ENCODE measurements around the gene GDPD4.

GDPD4 gene

DNA sequence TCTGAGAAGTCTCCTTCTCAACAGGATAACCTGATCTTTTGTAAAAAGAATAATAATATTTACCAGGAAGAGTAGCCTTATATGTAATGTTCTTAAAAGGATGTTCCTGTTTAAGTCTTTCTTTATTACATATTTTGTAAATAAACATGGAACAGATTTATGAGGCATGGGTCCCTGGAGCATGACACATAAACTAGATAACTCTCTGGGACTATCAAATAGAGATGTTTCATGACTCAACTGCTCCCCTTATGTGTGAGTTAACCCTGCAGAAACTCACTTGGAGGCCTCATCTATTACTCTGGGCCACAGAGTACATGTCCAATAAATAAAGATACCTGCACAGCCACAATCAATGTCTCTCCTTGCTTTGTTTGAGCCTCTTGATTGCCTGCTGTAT, 64.6 kb downstream of the GDPD4 start:
- DNase-seq: no peak
- TF ChIP-seq POLR2A (IDR thresholded peaks at IDR 0.05; ENCODE audit: low read length) (no peak), GATA1 (IDR thresholded peaks at IDR 0.05; ENCODE audit: low read depth, low read length) (no peak)

DNA sequence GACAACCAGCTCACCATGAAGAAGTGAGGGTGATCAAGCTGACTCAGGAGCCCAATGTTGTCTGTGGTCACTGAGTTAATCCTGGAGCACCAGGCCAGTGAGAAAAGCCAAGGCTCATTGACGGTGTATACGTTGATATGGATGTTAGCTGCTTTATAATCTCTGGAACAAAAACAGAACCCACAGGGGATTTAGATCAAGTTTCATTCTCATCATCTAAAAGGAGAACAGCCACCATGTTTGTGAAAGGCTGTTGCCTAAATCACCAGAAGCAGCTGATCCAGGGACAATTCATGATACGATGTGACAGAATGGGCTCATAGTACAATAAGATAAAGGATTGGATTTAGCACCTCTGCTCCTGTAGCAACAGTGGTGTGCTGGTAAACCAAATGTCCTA, 68.5 kb downstream of the GDPD4 start:
- DNase-seq: no peak
- TF ChIP-seq GATA1 (IDR thresholded peaks at IDR 0.05; ENCODE audit: low read depth, low read length): no peak
- no peak for TF ChIP-seq POLR2A (IDR thresholded peaks at IDR 0.05; ENCODE audit: low read length)

DNA sequence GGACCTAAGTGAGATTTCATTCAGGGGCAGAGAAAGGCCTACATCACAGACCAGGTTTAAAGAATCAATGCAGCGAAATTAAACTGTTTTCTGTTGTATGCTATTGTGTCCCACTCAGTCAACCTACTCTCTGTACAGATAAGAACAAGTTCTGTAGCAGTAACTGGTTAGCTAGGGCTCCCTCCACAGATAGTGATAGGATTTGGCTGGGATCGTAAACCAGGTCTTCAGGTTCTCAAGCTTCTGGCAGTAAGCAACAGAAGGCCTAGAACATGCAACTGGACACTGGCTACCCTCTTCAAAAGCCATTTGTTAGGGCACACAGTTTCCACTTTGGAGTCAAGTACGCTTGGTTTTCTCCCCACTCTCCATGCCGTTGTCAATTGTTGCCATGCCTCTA, 69.2 kb downstream of the GDPD4 start:
- TF ChIP-seq POLR2A (IDR thresholded peaks at IDR 0.05; ENCODE audit: low read length): no peak
- TF ChIP-seq GATA1 (IDR thresholded peaks at IDR 0.05; ENCODE audit: low read depth, low read length): no peak
- DNase-seq: no peak

DNA sequence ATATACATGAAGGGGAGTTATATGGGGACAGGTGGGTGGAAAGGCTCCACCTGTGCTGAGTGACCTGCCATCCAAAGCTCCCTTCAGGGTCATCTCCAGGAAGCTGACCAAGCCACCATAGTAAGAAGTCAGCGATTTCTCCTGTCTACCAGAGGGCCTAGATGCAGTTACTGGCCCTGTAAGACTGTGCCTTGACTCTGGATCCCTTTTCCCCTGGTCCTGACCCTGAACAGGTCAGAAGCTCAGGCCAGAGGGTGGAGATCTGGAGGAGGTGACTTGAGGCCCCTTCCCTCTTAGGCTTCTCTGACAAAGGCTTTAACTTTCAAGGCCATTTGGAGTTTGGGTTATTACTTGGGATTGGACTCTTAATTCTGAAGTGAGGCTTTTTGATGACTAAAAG, 69.7 kb downstream of the GDPD4 start:
- DNase-seq: no peak

DNA sequence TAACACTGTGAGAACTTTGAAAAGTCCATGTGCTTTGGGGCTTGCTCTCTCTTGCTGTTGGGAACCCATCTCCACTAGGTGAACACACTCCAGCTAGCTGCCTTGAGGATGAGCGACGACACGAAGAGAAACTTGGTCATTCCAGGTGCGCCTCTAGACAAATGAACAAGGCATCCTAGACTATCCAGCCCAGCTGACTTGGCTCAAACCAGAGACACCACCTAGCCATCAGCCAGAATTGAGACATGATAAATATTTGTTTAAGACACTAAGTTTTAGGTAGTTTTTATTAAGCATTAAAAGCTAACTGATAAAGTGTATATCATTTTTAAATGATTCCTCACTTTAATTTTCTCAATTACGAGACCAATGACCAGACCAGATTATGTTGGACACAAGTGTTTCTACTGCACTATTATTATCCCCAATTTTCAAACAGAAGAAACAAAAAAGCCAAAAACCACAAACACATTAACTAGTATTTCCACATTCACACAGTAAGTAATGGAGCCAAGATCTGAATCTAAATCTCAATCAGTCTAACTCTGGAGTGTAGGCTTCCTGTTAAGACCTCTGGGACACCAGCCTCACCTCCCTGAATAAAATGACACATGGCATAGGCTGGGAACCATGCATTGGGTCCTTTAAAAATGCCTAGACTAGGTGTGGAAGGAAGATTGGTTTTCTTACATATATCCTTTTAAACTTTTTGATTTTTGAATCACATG, 70.4 kb downstream of the GDPD4 start:
- DNase-seq: no peak
- TF ChIP-seq POLR2A (IDR thresholded peaks at IDR 0.05; ENCODE audit: low read length) (no peak), GATA1 (IDR thresholded peaks at IDR 0.05; ENCODE audit: low read depth, low read length) (no peak)

More for the DNA sequence above, 69.7 kb downstream of the GDPD4 start:
- TF ChIP-seq GATA1 (IDR thresholded peaks at IDR 0.05; ENCODE audit: low read depth, low read length) (no peak), POLR2A (IDR thresholded peaks at IDR 0.05; ENCODE audit: low read length) (no peak)

DNA sequence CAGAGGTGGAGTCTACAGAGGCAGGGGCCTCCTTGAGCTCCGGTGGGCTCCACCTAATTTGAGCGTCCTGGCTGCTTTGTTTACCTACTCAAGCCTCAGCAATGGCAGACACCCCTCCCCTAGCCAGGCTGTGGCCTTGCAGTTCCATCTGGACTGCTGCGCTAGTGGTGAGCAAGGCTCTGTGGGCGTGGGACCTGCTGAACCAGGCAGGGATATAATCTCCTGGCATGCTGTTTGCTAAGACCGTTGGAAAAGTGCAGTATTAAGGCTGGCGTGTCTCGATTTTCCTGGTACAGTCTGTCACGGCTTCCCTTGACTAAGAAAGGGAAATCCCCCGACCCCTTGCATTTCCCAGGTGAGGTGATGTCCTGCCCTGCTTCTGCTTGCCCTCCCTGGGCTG, 77.7 kb downstream of the GDPD4 start:
- TF ChIP-seq GATA1 (IDR thresholded peaks at IDR 0.05; ENCODE audit: low read depth, low read length) (no peak), POLR2A (IDR thresholded peaks at IDR 0.05; ENCODE audit: low read length) (no peak)

DNA sequence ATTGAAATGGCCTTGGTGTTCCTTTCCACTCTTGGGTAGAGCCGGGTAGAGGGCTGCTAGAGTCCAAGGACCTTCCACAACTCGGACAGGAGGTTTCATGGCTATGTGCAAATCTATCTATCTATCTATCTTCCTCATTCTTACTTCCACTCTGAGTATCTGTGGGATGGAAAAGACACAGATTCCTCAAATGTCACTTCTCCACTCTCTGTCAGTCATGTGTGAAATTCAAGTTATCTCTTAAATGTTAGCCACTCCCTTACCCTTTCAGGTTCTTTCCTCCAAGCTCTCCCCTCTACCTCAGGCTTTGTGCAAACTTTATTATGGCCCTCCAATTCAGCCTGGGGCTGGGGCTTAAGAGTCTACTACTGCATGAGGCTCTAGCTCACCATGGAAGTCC, 84.3 kb downstream of the GDPD4 start:
- DNase-seq: no peak
- TF ChIP-seq POLR2A (IDR thresholded peaks at IDR 0.05; ENCODE audit: low read length): no peak
- no peak for TF ChIP-seq GATA1 (IDR thresholded peaks at IDR 0.05; ENCODE audit: low read depth, low read length)

More for the DNA sequence above, 77.7 kb downstream of the GDPD4 start:
- DNase-seq: no peak

DNA sequence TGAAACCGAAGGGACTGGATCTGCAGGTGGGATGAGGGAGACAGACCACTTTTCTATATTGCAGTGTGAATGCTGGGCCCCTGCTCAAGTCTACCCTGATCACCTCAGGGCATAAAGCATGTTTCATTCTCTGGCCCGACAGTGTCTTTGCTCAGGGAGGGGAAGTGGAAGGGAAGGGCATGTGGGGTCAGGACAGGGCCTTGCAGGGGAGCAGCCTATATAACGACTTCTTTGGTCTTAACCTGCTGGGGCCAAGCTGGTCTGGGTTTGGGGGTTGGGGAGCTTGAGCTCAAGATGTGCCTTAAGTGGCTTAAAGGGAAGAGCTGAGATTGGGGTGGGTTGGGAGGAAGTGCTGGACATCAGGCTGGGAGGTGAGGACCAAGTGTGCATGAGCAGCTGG, 86.4 kb downstream of the GDPD4 start:
- no peak for TF ChIP-seq POLR2A (IDR thresholded peaks at IDR 0.05; ENCODE audit: low read length)
- no peak for TF ChIP-seq GATA1 (IDR thresholded peaks at IDR 0.05; ENCODE audit: low read depth, low read length)
- no peak for DNase-seq

DNA sequence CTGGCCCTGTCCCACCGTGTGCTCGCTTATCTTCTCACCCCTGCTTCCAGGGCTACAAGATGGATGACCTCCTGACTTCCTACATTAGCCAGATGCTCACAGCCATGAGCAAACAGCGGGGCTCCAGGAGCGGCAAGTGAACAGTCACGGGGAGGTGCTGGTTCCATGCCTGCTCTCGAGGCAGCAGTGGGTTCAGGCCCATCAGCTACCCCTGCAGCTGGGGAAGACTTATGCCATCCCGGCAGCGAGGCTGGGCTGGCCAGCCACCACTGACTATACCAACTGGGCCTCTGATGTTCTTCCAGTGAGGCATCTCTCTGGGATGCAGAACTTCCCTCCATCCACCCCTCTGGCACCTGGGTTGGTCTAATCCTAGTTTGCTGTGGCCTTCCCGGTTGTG, 86.9 kb downstream of the GDPD4 start:
- DNase-seq: no peak
- TF ChIP-seq POLR2A (IDR thresholded peaks at IDR 0.05; ENCODE audit: low read length) (no peak), GATA1 (IDR thresholded peaks at IDR 0.05; ENCODE audit: low read depth, low read length) (no peak)

DNA sequence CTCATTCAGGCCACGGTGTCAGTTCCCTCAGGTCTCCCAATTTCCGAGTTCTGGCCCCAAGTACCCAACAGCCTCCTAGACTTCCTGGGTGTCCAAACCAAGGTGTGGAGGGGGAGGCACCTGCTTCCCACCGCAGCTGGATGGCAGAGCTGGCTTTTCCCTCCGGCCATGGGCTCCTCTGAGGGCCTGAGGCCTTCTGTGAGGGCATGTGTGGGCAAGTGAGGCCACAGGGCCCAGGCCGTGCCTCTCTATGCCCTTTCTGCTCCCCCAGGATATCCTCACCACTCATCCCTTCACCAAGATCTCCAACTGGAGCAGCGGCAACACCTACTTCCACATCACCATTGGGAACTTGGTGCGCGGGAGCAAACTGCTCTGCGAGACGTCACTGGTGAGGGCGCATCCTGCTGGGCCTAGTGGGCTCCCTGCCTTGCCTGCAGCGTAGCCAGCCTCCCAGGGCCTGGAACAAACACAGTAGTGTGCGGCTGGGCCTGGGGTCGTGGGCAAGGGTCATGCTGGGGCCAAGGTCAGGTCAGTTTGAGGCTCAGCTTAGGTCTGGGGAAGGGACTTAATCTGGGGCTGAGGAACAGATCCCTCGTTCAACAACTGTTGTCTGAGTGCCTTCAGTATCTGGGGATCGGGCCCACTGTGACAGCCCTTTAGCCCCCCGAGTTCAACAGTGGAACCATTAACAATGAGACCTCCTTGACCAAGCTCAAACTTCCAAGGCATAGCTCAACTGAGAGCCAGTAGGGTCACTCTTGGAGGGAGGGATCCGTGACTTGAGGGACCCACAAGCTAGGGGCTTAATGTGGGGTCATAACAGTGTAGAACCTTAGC, 87.7 kb downstream of the GDPD4 start:
- DNase-seq: no peak
- TF ChIP-seq GATA1 (IDR thresholded peaks at IDR 0.05; ENCODE audit: low read depth, low read length): no peak
- TF ChIP-seq POLR2A (IDR thresholded peaks at IDR 0.05; ENCODE audit: low read length): no peak

DNA sequence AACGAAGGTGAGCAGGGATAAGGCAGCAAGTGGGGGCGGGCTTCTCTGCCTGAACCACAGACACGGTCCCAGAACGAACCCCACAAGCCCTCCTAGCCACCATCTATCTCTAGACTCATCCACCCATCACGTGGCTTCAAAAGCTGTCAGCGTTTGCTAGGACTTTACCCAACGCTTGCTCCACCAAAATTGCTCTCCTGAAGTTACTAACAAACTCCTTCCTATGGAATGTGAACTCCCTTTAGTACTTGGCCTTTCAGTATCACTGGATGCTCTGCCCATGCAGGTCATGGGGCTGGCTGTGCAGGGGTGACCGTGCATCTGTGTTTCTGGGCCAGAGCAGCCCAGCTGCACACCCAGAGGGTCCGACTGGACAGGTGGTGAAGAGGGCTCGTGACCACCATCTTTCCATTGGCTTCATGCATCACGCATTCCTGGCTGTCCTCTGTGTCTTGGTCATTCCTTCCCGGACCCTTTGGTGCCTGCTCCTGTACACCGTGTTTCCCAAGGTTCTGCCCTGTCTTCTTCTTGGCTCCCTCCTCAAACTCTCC, 88.4 kb downstream of the GDPD4 start:
- DNase-seq: no peak
- no peak for TF ChIP-seq GATA1 (IDR thresholded peaks at IDR 0.05; ENCODE audit: low read depth, low read length)
- TF ChIP-seq POLR2A (IDR thresholded peaks at IDR 0.05; ENCODE audit: low read length): no peak

DNA sequence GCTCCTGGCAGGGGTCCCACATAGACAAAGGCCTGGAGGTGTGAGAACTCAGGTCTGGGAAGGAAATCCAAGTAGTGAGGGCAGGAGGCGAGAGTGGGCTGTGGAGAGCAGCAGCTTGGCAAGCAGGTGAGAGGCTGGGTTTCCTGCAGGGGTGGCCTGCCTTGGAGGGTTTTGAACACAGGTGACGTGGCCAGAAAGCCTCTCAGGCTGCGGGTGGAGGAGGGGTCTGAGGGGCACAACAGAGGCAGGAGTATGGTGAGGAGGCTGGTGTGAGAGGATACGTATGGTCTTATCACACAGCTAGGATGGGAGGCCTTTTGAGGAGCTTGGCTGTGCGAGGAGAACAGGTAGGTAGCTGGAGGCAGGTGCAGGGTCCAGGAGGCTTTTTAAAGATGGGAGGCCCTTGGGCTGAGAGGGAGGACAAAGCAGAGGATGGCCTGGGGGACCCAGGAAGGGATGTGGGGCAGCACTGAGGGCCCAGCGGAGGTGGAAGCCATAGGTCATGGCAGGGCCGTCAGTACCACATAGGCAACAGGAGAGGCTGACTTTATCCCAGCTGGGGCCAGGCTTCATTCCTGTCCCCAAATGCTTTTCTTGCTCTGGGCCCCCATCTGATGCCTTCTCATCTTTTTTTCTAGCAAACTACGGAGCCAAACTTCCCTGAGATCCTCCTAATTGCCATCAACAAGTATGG, 89.0 kb downstream of the GDPD4 start:
- no peak for TF ChIP-seq GATA1 (IDR thresholded peaks at IDR 0.05; ENCODE audit: low read depth, low read length)
- no peak for TF ChIP-seq POLR2A (IDR thresholded peaks at IDR 0.05; ENCODE audit: low read length)
- no peak for DNase-seq

DNA sequence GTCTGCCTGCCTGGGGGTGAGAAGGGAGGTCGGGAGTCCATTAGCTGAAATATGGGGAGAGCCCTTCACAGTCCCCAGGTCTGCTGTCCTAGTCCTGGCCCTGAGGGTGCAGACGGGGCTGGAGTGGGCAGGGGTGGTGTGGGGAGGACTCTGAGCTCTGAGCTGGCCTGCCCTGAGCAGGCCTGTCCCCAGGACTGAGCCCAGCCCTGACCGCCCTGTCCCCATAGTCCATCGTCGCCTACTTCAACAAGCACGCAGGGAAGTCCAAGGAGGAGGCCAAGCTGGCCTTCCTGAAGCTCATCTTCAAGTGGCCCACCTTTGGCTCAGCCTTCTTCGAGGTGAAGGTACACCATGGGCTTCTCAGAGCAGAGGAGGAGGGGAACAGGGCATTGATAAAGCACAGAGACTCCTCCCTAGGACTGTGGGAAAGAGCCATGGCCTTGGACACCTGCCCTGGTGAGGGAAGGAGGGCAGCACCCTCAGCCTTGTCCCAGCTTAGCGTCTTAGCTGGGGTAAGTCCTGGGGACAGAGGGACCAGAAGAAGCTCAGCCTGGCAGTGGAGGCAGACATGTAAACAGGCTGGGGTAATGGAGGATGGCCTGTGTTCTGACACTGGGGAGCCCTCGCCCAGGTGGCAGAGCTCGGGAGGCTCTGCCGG, 89.8 kb downstream of the GDPD4 start:
- no peak for TF ChIP-seq GATA1 (IDR thresholded peaks at IDR 0.05; ENCODE audit: low read depth, low read length)
- TF ChIP-seq POLR2A (IDR thresholded peaks at IDR 0.05; ENCODE audit: low read length): no peak
- no peak for DNase-seq

All from erythroblast (primary cell).